NCI-H748 treated with DMSO at 0.1 percent for 48 hours (cell line): ENCODE results near the gene ZSCAN16.
"Not testable (repeated sequence)": the region's sequence is repeated elsewhere in the genome, so short reads cannot be mapped to it uniquely, and the experiment has no call there.

Experiments
- DNase-seq: peaks from one replicate; lab custom pipeline; 2025; lab: John Stamatoyannopoulos, UW

Gene ZSCAN16

GRCh38 chr6:28124350-28124970 lies at the start of gene ZSCAN16:
TSS of gene ZSCAN16 (plus strand) at chr6:28124609. CDS start at chr6:28125444, 835 bp downstream.
- DNase-seq, result peak; percentile 94

GRCh38 chr6:28078050-28078449 lies 46.4 kb upstream of the ZSCAN16 start:
- no peak for DNase-seq

- DNase-seq, result no peak
Measured at GRCh38 chr6:28078836-28079235, 45.6 kb upstream of the ZSCAN16 start.

DNA sequence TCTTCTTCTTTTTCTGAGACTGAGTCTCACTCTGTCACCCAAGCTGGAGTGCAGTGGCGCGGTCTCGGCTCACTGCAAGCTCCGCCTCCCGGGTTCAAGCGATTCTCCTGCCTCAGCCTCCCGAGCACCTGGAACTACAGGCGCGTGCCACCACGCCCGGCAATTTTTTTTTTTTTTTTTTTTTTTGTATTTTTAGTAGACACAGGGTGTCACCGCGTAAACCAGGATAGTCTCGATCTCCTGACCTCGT lies 44.1 kb upstream of the ZSCAN16 start, which contains the start of gene ZNF165:
Gene ZNF165 (plus strand): TSS at position 188 of the 250 bp plus-strand sequence. CDS start 4,913 bp downstream, outside the sequence.
- DNase-seq, result not testable (repeated sequence)

GRCh38 chr6:28080631-28081485 lies 43.6 kb upstream of the ZSCAN16 start:
- peak; percentile 93 for DNase-seq

- peak; percentile 43 for DNase-seq
Measured at GRCh38 chr6:28081486-28081751, 43.0 kb upstream of the ZSCAN16 start.

- no peak for DNase-seq
Measured at GRCh38 chr6:28082939-28083338, 41.5 kb upstream of the ZSCAN16 start.

- DNase-seq, result no peak
Measured at GRCh38 chr6:28089054-28089453, 35.4 kb upstream of the ZSCAN16 start.

DNA sequence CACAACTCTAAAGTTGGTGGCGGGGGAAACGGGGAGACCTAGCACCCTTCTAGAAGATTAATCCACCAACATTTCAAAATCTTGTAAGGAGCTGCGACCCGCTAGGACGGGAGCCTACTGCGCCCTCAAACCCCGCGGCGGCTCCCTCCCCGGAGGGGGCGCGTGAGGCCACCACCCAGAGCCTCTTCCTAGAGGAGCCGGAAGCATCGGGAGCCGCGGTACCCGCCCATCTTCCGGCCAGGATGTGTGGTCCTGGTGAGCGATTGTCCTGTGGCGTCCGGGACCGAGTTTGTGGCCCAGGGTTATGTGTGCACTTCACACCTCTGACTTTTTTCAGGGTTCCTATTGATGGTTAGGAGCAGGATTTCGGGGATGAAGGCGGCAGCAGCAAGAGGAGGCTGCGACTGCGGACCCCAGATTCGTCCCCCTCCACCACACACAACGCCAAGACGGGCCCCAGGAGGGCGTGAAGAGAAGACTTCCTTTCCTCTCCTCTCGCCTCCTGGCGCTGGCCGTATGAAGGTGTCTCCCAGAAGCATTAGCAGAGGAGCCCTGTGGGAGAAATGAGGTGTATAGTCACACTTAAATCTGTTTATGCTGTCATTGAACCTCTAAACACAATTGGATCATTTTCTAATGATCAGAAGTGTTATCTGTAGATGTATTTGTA lies 33.4 kb upstream of the ZSCAN16 start:
- no peak for DNase-seq

- not testable (repeated sequence) for DNase-seq
Measured at GRCh38 chr6:28102222-28102621, 22.2 kb upstream of the ZSCAN16 start.

- not testable (repeated sequence) for DNase-seq
Measured at GRCh38 chr6:28102699-28103098, 21.7 kb upstream of the ZSCAN16 start.

- DNase-seq, result peak; percentile 76
Measured at GRCh38 chr6:28104392-28105244, 19.8 kb upstream of the ZSCAN16 start.

GRCh38 chr6:28105245-28105639 lies 19.2 kb upstream of the ZSCAN16 start:
- DNase-seq, result peak; percentile 58

DNA sequence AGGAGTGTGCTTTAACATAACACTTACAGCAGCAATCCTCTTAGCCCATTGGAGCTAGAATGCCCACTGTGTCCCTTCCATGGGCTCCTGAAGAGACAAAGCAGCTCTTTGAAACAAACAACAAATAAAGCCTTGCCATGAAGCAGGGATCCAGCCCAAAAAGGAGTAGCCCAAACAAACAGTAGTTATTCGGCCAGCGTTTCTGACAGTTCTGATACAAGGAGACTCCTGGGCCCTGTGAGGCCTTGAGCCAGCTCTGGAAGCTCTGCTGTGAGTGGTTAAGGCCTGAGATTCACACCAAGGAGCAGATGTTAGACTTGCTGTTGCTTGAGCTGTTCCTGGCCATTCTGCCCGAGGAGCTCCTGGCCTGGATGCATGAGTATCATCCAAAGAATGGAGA lies 16.9 kb upstream of the ZSCAN16 start:
- DNase-seq, result no peak

- DNase-seq, result no peak
Measured at GRCh38 chr6:28111964-28112363, 12.4 kb upstream of the ZSCAN16 start.

DNA sequence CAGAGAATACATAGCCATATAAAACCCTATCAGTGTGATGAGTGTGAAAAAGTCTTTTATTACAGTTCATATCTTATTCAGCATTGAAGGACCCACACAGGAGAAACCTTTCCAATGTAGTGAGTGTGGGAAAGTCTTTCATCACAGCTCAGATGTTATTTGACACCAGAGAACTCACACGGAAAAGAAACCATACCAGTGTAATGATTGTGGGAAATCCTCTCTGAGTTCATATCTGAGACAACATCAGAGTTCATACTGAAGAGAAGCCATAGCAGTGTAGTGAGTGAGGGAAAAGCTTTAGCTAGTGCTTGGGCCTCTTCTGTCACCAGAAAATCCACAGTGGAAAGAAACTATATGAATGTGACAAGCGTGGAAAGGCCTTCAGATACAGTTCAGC lies 8.6 kb upstream of the ZSCAN16 start:
- DNase-seq, result no peak

DNA sequence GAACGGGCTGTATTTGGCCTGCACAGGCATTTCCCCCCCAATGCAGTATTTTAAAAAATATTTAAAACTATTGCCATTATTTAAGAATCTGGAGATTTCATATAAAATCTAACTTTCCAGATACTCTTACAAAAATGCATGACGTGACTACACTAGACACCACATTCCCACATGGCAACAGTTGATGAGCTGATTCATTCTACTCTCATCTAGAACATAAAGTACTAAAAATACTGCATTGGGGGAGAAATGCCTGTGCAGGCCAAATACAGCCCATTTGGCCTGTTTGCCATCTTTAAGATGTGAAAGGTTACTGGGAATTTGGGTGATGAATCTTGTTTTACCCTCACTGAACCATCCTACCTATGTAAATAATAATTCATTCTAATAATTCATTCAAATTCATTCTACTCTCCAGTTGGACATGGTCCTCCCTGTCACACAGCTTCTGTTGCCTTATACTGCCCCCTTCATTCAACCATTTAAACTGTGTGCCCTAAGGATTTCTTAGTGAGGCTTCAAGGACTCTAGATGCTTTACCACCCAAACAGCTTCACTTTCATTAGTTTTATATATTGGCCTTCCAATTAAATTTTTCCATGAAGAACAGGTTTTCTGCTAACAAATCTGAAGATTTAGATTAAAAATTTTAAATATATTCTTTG lies 6.9 kb upstream of the ZSCAN16 start:
- DNase-seq, result no peak

DNA sequence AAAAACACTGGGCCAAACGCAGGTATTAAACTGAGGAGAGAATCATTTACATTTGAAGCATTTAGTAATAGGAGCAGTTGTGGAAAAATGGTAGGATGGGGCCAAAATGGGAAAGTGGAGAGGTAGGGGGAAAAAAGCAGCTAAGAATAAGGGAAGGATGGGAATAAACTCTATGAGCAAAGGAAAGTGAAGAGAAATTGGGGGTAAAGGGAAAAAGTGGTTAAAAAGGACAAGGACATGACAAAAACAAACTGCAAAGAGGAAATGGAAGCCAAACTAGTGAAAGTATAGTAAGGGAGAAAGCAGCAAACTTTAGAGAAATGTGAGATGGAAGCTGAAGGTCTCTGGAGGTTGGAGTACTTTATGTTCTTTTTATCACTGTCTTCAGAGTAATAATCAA lies 6.2 kb upstream of the ZSCAN16 start:
- DNase-seq, result no peak

DNA sequence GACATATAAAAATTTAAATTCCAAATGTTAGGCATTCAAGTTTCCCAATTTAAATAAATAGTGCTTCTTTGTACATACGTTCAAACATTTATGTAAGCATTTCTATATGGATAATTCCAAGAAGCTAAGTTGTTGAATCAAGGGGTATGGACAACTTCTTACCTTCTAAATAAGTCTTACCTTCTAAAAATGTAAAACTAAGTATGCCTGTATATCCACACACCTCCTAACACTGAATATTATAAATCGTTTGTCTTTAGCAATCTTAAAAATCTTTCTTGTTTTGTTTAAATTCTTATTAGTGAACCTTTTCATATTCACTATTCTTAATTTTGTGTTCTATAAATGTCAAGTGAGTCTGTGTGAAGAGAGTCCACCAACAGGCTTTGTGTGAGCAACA lies 2.5 kb upstream of the ZSCAN16 start:
- no peak for DNase-seq

GRCh38 chr6:28122283-28122682 lies 2.1 kb upstream of the ZSCAN16 start:
- not testable (repeated sequence) for DNase-seq

GRCh38 chr6:28124971-28125353 lies 553 bp downstream of the ZSCAN16 start:
- no peak for DNase-seq

GRCh38 chr6:28125401-28125800 lies 992 bp downstream of the ZSCAN16 start:
- no peak for DNase-seq
